ENCODE measurements around the gene ARHGEF2. TPM values are rescaled to one million over a fixed set of nuclear protein-coding genes. Genes with fewer than 3 reads are reported as not detected.
A peak's percentile ranks its signal among the peaks of the same experiment; 100 is the strongest.

Gene ARHGEF2
- polyA plus RNA-seq, 3 donors, result 15.4 to 271 (median 18.6) TPM

- Histone ChIP-seq H3K4me3 (replicated peaks in 1 of 3; ENCODE audit: low read depth in 2 of 3, low read length in 3 of 3) (peak overlapping the region in 1 of 3 experiments; percentile 94), H4K20me1 (ENCODE audit: insufficient read depth, low read length) (peaks cover 100% of the 10 kb centered on the region), H2AFZ (ENCODE audit: insufficient read depth, low read depth, low read length, poor library complexity, severe bottlenecking) (no peak overlapping the region), H3K36me3 (replicated peaks in 1 of 2; ENCODE audit: control insufficient read depth in 1 of 2, insufficient read depth in 2 of 2, low read length in 2 of 2) (peaks cover 42 to 54% of the 10 kb centered on the region in 2 donors), H3K4me1 (ENCODE audit: control insufficient read depth in 1 of 2, insufficient read depth in 2 of 2, low read length in 2 of 2) (peaks cover 89 to 100% of the 10 kb centered on the region in 2 donors), H3K27me3 (ENCODE audit: control insufficient read depth in 2 of 2, insufficient read depth in 2 of 2, low read length in 2 of 2) (no peaks in the 10 kb centered on the region), H3K9me3 (replicated peaks in 1 of 2; ENCODE audit: control insufficient read depth in 1 of 2, insufficient read depth in 1 of 2, low read length in 2 of 2) (no peaks in the 10 kb centered on the region), H3K9ac (ENCODE audit: insufficient read depth, low read length, poor library complexity, severe bottlenecking) (no peak overlapping the region), H3K79me2 (ENCODE audit: insufficient read depth, low read length) (peaks cover 99% of the 10 kb centered on the region), H3K4me2 (replicated peaks; ENCODE audit: extremely low read depth, low read length, poor library complexity, severe bottlenecking) (peak overlapping the region; percentile 67), H3K27ac (ENCODE audit: low read depth in 1 of 2, low read length in 2 of 2) (peak overlapping the region; percentile 85 to 97)
- WGBS (ENCODE audit: insufficient coverage), result 70% methylated on average over 5 of the region's 9 CpGs
- peak overlapping the region; percentile 52 to 74 for H3K4me3 Mint-ChIP-seq
- H3K9me3 Mint-ChIP-seq, result no peaks in the 10 kb centered on the region
- H3K4me1 Mint-ChIP-seq, result peaks cover 88% of the 10 kb centered on the region
- intact Hi-C loops (cut with micrococcal nuclease), result no loop called here
- peak overlapping the region; percentile 88 to 99 (median 95) for H3K27ac Mint-ChIP-seq
- peaks cover 68 to 69% of the 10 kb centered on the region in 2 donors for H3K36me3 Mint-ChIP-seq
- no peak for TF ChIP-seq CTCF (IDR thresholded peaks at IDR 0.05)
- no peak for DNase-seq
- H3K27me3 Mint-ChIP-seq (ENCODE audit: low read depth in 3 of 3), result peaks cover 0 to 6% (median 0%) of the 10 kb centered on the region in 3 donors
These were observed 6.2 kb downstream of the ARHGEF2 start for GRCh38 chr1:155971910-155972809.

GRCh38 chr1:155970531-155971167, 7.7 kb downstream of the ARHGEF2 start:
- no peak for TF ChIP-seq CTCF (IDR thresholded peaks at IDR 0.05)
- Histone ChIP-seq H2AFZ (ENCODE audit: insufficient read depth, low read depth, low read length, poor library complexity, severe bottlenecking) (no peak overlapping the region), H3K4me3 (replicated peaks in 1 of 3; ENCODE audit: low read depth in 2 of 3, low read length in 3 of 3) (peak overlapping the region; percentile 18 to 94 (median 24)), H3K9ac (ENCODE audit: insufficient read depth, low read length, poor library complexity, severe bottlenecking) (peak overlapping the region; percentile 53), H3K27ac (ENCODE audit: low read depth in 1 of 2, low read length in 2 of 2) (peak overlapping the region; percentile 85 to 97), H3K9me3 (replicated peaks in 1 of 2; ENCODE audit: control insufficient read depth in 1 of 2, insufficient read depth in 1 of 2, low read length in 2 of 2) (no peaks in the 10 kb centered on the region), H4K20me1 (ENCODE audit: insufficient read depth, low read length) (peaks cover 100% of the 10 kb centered on the region), H3K79me2 (ENCODE audit: insufficient read depth, low read length) (peaks cover 99% of the 10 kb centered on the region), H3K27me3 (ENCODE audit: control insufficient read depth in 2 of 2, insufficient read depth in 2 of 2, low read length in 2 of 2) (no peaks in the 10 kb centered on the region), H3K36me3 (replicated peaks in 1 of 2; ENCODE audit: control insufficient read depth in 1 of 2, insufficient read depth in 2 of 2, low read length in 2 of 2) (peaks cover 57 to 69% of the 10 kb centered on the region in 2 donors), H3K4me1 (ENCODE audit: control insufficient read depth in 1 of 2, insufficient read depth in 2 of 2, low read length in 2 of 2) (peaks cover 97 to 100% of the 10 kb centered on the region in 2 donors), H3K4me2 (replicated peaks; ENCODE audit: extremely low read depth, low read length, poor library complexity, severe bottlenecking) (peak overlapping the region; percentile 83)
- peak; percentile 95 to 96 (median 95) for DNase-seq
- Mint-ChIP-seq H3K27me3 (ENCODE audit: low read depth in 3 of 3) (peaks cover 0 to 4% (median 0%) of the 10 kb centered on the region in 3 donors), H3K4me1 (peaks cover 97% of the 10 kb centered on the region), H3K9me3 (no peaks in the 10 kb centered on the region), H3K4me3 (peak overlapping the region; percentile 81 to 90), H3K36me3 (peaks cover 73 to 82% of the 10 kb centered on the region in 2 donors), H3K27ac (peak overlapping the region; percentile 95 to 99 (median 98))
- WGBS (ENCODE audit: insufficient coverage), result 0% methylated on average over 11 of the region's 11 CpGs
- intact Hi-C loops (cut with micrococcal nuclease), result no loop called here
